Islet of Langerhans (tissue), 1 donor: ENCODE data around the gene ZWILCH.
"Not testable (repeated sequence)": the region's sequence is repeated elsewhere in the genome, so short reads cannot be mapped to it uniquely, and the experiment has no call there.

Experiments used
- FAIRE-seq: peaks from one replicate; lab custom pipeline; 2011; peaks lifted over from hg19 to GRCh38; lab: Jason Lieb, UNC

The ZWILCH gene

GRCh38 chr15:66504563-66505429 is at the start of gene ZWILCH, which contains the start of gene RPL4:
TSS of gene ZWILCH (plus strand) at chr15:66505326. CDS start at chr15:66505339, 13 bp downstream.
TSS of gene RPL4 (minus strand) at chr15:66504855. CDS start at chr15:66504790, 65 bp downstream.
- no peak for FAIRE-seq

GRCh38 chr15:66456211-66456610 is 48.9 kb upstream of the ZWILCH start:
- no peak for FAIRE-seq

GRCh38 chr15:66459818-66460615 is 45.1 kb upstream of the ZWILCH start:
- no peak for FAIRE-seq

- FAIRE-seq = not testable (repeated sequence)
Measured at GRCh38 chr15:66461294-66461693, 43.8 kb upstream of the ZWILCH start.

GRCh38 chr15:66461917-66462316 is 43.2 kb upstream of the ZWILCH start:
- FAIRE-seq = no peak

- no peak for FAIRE-seq
Measured at GRCh38 chr15:66462627-66463026, 42.5 kb upstream of the ZWILCH start.

- not testable (repeated sequence) for FAIRE-seq
Measured at GRCh38 chr15:66465294-66465693, 39.8 kb upstream of the ZWILCH start.

- FAIRE-seq = not testable (repeated sequence)
Measured at GRCh38 chr15:66467162-66468040, 37.7 kb upstream of the ZWILCH start.

- FAIRE-seq = not testable (repeated sequence)
Measured at GRCh38 chr15:66470825-66471224, 34.3 kb upstream of the ZWILCH start.

GRCh38 chr15:66472176-66472999 is 32.7 kb upstream of the ZWILCH start:
- no peak for FAIRE-seq

- FAIRE-seq = no peak
Measured at GRCh38 chr15:66474135-66474534, 31.0 kb upstream of the ZWILCH start.

GRCh38 chr15:66474963-66475362 is 30.2 kb upstream of the ZWILCH start:
- no peak for FAIRE-seq

GRCh38 chr15:66476535-66476934 is 28.6 kb upstream of the ZWILCH start:
- no peak for FAIRE-seq

- FAIRE-seq = no peak
Measured at GRCh38 chr15:66477011-66477410, 28.1 kb upstream of the ZWILCH start.

- no peak for FAIRE-seq
Measured at GRCh38 chr15:66480267-66480666, 24.9 kb upstream of the ZWILCH start.

- no peak for FAIRE-seq
Measured at GRCh38 chr15:66481107-66481856, 23.8 kb upstream of the ZWILCH start.

GRCh38 chr15:66482539-66482938 is 22.6 kb upstream of the ZWILCH start:
- FAIRE-seq = no peak

- no peak for FAIRE-seq
Measured at GRCh38 chr15:66483131-66483566, 22.0 kb upstream of the ZWILCH start.

- FAIRE-seq = no peak
Measured at GRCh38 chr15:66484539-66485112, 20.5 kb upstream of the ZWILCH start.

- no peak for FAIRE-seq
Measured at GRCh38 chr15:66486887-66487286, 18.2 kb upstream of the ZWILCH start.
